HG03565 (cell line): ENCODE data around the gene HAVCR2.

Experiments used
- ATAC-seq: cut with Tn5 transposase; IDR thresholded peaks from one replicate; pipeline ENCODE4 v1.9.1; 2021; ENCODE audit warnings: mild to moderate bottlenecking, moderate library complexity; ENCODE audit not compliant: unreplicated experiment

The HAVCR2 gene

GRCh38 chr5:157108976-157109375 is at the start of gene HAVCR2:
HAVCR2 (minus strand) TSS chr5:157109044; CDS start chr5:157108983, 61 bp downstream.
- peak; percentile 85 for ATAC-seq

GRCh38 chr5:157157293-157157891 is 48.5 kb upstream of the HAVCR2 start:
- ATAC-seq, result no peak

GRCh38 chr5:157155297-157155696 is 46.5 kb upstream of the HAVCR2 start:
- ATAC-seq, result no peak

- no peak for ATAC-seq
These were observed 42.2 kb upstream of the HAVCR2 start for GRCh38 chr5:157150995-157151394.

GRCh38 chr5:157148734-157149615 is 40.1 kb upstream of the HAVCR2 start:
- ATAC-seq, result peak; percentile 48

- peak; percentile 23 for ATAC-seq
These were observed 34.5 kb upstream of the HAVCR2 start for GRCh38 chr5:157143127-157143971.

- ATAC-seq, result peak; percentile 99
These were observed 33.7 kb upstream of the HAVCR2 start, which contains the start of gene MED7 for GRCh38 chr5:157142317-157143126. MED7 (minus strand) TSS chr5:157142865; CDS start chr5:157139431, 3,434 bp downstream.

- no peak for ATAC-seq
These were observed 28.8 kb upstream of the HAVCR2 start for GRCh38 chr5:157137691-157138090.

- ATAC-seq, result no peak
These were observed 23.4 kb upstream of the HAVCR2 start for GRCh38 chr5:157132281-157132612.

- ATAC-seq, result peak; percentile 39
These were observed 22.1 kb upstream of the HAVCR2 start for GRCh38 chr5:157130925-157131324.

GRCh38 chr5:157121709-157122108 is 12.9 kb upstream of the HAVCR2 start:
- ATAC-seq, result no peak

GRCh38 chr5:157120102-157120501 is 11.3 kb upstream of the HAVCR2 start:
- ATAC-seq, result no peak

- peak; percentile 63 for ATAC-seq
These were observed 7.7 kb upstream of the HAVCR2 start for GRCh38 chr5:157116483-157116954.

- no peak for ATAC-seq
These were observed 6.7 kb upstream of the HAVCR2 start for GRCh38 chr5:157115502-157115901.

- ATAC-seq, result peak; percentile 30
These were observed 6.2 kb upstream of the HAVCR2 start for GRCh38 chr5:157115012-157115411.

GRCh38 chr5:157113002-157113401 is 4.2 kb upstream of the HAVCR2 start:
- no peak for ATAC-seq

GRCh38 chr5:157109744-157110143 is 900 bp upstream of the HAVCR2 start:
- peak; percentile 73 for ATAC-seq

- ATAC-seq, result no peak
These were observed 1.3 kb downstream of the HAVCR2 start for GRCh38 chr5:157107508-157107907.

GRCh38 chr5:157106630-157107461 is 2.0 kb downstream of the HAVCR2 start:
- ATAC-seq, result no peak
